Activated naive CD4-positive, alpha-beta T cell treated with anti-CD3 and anti-CD28 coated beads, Interleukin-2, amount 50 U/mL, for 16 hours (primary cell): ENCODE results near the gene IGLL1.
"Not testable (repeated sequence)": the region's sequence is repeated elsewhere in the genome, so short reads cannot be mapped to it uniquely, and the experiment has no call there.

Experiments
- DNase-seq: peaks from one replicate; pipeline ENCODE4 v3.0.0-alpha.2; 2020

The IGLL1 gene

DNA sequence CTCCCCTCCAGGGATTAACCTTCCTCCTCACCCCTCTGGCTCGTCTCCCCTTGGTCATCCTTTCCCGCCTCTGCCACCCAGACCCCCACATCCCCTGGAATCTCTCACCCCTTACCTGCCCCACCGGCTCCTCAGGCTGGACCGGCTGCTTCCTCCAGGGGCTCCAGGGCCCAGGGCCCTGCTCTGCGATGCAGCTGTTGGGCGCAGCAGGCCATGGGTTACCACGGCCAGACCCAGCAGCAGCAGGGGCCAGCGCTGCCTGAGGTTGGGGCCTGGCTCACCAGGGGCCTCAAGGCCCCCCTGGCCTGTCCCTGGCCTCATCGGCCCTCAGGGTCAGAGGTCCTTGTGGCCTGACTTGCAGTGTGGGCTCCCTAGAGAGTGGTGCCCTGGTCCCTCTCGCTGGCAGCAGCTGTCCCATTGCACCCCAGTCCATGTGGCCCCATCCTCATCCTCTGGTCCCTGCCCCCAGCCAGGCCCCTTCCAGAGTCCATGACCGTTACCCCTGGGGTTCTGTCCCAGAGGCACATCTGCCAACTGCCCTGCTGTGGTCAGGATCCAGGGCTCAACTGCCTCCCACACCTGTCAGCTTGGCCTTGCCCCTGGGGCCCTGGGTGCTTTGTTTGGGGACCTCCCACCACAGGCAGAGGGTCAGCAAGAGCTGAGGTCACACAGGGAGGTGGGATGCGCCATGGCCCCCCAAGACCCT, at the start of gene IGLL1:
TSS of gene IGLL1 (minus strand) at position 421 of the 706 bp plus-strand sequence. CDS start at position 321, 100 bp downstream.
- DNase-seq, result no peak

GRCh38 chr22:23628056-23628743, 48.1 kb upstream of the IGLL1 start:
- DNase-seq, result not testable (repeated sequence)

- peak; percentile 69 for DNase-seq
These were observed 47.4 kb upstream of the IGLL1 start for GRCh38 chr22:23627401-23628055.

- DNase-seq, result no peak
These were observed 46.3 kb upstream of the IGLL1 start for GRCh38 chr22:23626286-23626975.

- no peak for DNase-seq
These were observed 42.5 kb upstream of the IGLL1 start for GRCh38 chr22:23622634-23623033.

DNA sequence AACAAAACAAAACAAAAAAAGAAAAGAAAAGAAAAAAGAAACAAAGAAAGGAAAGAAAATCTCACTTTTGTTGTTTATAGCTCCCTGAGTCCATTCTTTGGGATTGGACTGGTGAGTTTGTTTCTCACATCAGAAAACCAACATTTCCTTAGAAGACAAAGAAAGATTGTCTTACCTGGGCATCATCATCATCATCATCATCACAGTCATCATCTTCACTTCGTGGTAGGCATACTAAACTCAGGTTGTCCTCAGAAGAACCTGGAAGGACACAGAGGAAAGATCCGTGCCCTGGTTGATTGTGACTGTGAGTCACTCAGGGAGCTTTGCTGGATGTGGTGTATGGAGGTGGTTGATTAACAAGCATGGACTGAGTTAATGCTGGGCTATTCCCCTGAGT, 41.8 kb upstream of the IGLL1 start:
- DNase-seq, result not testable (repeated sequence)

- no peak for DNase-seq
These were observed 41.1 kb upstream of the IGLL1 start for GRCh38 chr22:23621082-23621780.

- DNase-seq, result no peak
These were observed 33.3 kb upstream of the IGLL1 start for GRCh38 chr22:23613193-23613972.

GRCh38 chr22:23609983-23610781, 30.1 kb upstream of the IGLL1 start:
- no peak for DNase-seq

- DNase-seq, result no peak
These were observed 28.5 kb upstream of the IGLL1 start for GRCh38 chr22:23608583-23608982.

DNA sequence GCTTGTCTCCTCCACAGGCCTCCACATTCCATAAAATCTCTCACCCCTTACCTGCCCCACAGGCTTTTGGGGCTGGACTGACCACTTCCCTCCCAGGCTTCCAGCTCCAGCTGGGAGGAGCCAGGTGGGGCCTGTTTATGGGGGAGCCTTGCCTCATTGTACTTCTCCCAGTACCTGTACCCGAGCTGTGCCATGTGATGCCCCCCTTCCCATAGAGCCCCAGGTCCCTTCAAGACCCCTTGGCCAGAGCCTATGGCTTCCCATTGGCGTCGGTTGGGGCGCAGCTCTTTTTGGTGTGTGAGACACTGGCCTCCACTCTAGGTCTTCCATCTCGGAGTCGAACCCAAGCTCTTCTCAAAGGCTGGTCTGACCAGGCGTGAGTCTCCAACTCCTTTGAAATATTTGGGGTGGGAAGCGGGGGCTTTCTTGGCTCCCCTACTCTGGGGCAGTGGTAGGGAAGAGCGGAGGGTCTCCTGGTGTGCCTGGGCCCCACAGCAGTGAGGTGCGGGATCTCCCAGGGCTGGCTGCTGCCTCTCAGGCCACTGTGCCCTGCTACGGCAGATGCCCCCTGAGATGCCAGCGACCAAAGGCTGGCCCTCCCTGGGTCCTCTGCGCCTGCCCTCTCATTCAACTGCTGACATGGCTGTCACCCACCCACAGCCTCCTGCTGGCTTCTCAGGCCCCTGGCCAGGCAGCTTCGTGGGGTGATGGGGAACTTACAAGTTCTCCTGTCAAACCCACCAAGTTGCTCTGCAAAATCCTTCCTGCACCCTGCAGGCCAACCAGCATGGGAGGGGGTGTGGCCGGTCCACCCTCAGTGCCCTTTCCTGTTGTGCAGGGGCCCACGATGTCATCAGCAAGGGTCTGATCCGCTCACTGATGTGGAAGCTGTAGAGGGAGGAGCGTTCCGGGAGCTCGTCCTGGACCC, 26.4 kb upstream of the IGLL1 start:
- DNase-seq, result no peak

DNA sequence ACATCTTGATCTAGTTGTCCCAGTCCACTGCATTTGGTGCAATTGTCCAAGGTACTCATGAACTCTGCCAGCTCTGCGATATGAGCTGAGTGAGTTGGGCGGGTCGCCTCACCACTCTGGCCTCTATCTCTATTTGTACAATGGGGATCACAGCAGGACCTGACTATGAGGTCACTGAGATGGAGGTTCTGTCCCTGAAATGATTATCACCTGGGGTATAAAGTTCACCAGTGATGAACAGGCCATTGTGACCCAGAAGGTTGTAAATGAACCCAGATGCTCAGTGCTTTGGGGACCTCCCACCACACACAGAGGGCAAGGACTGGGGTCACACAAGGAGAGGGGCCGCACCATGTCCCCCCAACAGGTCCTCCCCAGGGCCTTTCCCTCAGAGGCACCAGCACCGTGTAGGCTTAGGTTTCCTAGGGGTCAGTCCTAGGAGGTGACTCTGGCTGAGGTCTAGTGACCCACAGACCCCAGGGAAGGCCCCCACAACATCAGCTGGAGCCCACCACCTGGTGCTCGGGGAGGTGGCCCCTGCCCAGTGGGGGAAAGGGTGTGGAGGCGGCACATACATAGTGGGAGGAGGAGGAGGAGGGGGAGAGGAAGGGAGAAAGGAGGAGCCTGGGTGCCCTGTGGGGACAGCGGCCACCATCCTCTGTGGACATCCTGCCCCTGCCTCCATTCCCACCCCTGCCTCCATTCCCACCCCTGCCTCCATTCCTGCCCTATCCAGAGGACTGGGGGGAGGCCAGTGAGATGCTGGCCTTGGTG, 25.0 kb upstream of the IGLL1 start:
- no peak for DNase-seq

DNA sequence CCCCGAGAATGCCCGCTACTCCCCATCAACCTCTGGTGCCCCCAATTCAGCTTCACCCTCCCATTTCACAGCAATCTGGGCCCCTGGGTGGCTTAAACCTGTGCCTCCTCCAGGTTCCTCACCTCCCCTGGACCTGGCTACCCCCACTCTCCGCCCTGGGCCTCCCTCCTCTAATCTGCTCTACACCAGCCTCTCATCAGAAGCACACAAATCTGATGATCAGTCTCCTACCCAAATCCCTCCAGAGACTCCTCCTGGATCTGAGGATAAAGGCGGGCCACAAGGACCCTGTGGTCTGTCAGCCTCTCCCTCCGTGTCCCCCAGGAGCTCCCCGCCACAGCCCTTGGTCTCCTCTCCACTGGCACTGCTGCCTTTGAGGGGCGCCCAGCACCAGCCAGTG, 23.2 kb upstream of the IGLL1 start:
- no peak for DNase-seq

DNA sequence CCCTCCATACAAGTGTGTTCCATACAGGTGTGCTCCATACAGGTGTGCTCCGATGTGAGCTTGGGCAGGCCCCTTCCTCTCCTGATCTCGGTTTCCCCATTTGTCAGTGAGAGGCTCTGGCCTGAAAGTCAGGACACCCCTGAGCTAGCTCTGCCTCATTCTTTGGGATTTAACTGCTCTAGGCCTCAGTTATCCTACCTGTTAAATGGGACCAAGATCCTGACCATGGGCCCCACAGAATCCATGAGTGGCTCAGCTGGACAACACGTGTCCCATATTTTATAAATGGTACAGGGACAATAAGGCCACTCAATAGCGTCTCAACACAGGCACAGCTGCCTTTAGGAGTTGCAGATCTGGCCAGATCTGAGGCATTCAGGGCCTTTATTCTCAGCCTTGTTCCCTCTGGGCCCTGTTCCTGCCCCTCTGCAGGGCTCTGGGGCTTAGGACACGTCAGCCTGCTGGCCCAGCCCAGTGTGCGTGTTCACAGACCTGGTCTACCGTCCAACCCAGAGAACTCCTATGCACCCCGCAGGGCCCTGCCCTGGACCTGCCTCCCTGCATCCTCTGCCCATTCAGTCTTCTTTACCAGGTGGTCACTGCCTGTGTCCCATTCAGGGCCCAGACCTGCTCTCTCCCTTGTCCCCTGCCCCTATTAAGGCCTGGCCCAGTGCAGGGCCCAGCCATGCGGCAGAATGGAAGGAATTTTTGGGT, 18.9 kb upstream of the IGLL1 start:
- no peak for DNase-seq

DNA sequence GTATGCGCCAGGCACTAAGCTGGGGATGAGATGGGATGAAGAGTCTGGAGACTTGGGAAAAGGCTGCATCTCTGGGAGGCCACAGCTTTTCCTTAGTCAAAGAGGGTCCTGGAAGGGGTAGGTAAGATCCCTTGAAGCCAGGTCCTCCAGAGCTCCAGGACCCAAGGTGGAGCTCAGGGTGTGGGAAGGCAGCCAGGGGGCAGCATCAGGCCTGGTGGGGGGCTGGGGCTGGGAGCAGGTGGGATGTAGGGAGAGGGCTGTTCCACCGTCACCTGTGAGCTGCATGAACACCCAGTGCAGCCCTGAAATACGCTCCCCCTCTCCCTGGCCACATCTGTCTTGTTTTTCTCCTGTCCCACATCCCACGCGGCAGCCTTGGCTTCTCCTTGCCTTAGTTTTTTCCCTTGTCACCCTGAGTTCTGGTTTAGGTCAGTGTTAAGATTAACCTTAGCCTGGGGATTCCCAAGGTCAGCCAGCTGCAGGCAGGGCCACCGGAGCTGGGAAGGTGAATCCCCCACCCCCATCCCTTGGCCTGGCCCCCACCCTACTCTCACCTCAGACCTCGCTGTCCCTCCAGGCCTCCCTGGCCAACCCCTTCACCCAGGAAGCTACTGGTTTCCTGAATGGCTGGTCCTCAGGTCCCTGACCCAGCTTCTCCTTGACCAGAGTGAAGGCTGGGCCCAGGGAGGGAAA, 17.6 kb upstream of the IGLL1 start:
- DNase-seq, result not testable (repeated sequence)

DNA sequence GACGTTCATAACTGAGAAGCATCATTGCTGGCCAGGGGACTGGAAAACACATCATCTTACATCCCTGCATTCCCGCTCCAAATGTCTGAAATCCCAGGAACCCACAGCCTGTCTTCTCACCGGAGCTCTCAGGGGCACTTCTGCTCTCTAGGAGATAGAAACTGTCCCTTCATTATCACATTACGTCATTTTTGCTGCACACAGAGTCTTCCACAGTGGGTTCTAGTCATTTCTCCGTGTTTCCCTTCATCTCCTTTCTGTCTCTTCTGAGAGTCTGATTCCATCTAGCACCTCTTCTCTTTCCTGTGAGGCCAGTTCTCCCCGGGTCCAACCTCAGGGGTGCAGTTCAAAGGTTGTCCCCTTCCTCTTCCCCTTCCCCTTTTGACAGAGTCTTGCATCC, 15.8 kb upstream of the IGLL1 start:
- DNase-seq, result not testable (repeated sequence)

- DNase-seq, result no peak
These were observed 11.8 kb upstream of the IGLL1 start for GRCh38 chr22:23591846-23592245.
